ENCODE results near the gene KNTC1.
A peak's percentile ranks its signal among the peaks of the same experiment; 100 is the strongest.

Gene KNTC1

DNA sequence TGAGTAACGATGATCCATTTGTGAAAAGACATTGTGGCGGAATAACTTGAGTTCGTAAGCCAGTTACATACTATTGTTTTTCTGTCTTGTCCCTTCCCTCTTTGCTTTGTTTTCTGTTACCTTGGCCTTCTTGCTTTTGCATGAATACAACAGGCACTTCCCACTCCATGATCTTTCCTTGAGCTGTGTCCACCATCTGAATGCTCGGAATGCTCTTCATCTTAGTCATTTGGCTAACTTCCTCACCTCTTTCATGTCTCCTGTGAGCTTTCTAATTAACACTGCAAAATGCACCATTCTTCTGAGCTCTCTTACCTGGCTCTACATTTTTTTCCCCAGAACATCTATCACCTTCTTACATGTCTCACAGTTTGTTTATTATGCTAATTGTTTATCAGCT, 10.0 kb downstream of the KNTC1 start:
- H3K4me2 ChIP-seq (ENCODE audit: low read length), result no peak overlapping the region
- H3K36me3 ChIP-seq (replicated peaks; ENCODE audit: low read depth, low read length), result peaks cover 56% of the 10 kb centered on the region
- peaks cover 25% of the 10 kb centered on the region for H3K79me2 ChIP-seq (ENCODE audit: low read length)
- H3K9ac ChIP-seq (ENCODE audit: low read length), result no peak overlapping the region
- TF ChIP-seq CTCF (IDR thresholded peaks at IDR 0.05; ENCODE audit: low read depth, low read length) (no peak), EZH2phosphoT487 (IDR thresholded peaks at IDR 0.05; ENCODE audit: low read depth) (no peak)
- H2AFZ ChIP-seq (ENCODE audit: low read depth, low read length), result no peak overlapping the region
- H3K27me3 ChIP-seq (ENCODE audit: low read depth, low read length), result no peaks in the 10 kb centered on the region
- H3K27ac ChIP-seq (ENCODE audit: low read length), result no peak overlapping the region
- H4K20me1 ChIP-seq (ENCODE audit: insufficient read depth, low read length), result peaks cover 8% of the 10 kb centered on the region; the same call in 1 of the 2 replicates
- no peak overlapping the region for H3K4me3 ChIP-seq (ENCODE audit: low read length)
- H3K4me1 ChIP-seq (ENCODE audit: low read length), result peaks cover 8% of the 10 kb centered on the region
- H3K9me3 ChIP-seq (ENCODE audit: insufficient read depth, low read length), result no peaks in the 10 kb centered on the region

GRCh38 chr12:122538496-122538895, 11.4 kb downstream of the KNTC1 start:
- H2AFZ ChIP-seq (ENCODE audit: low read depth, low read length), result no peak overlapping the region
- TF ChIP-seq CTCF (IDR thresholded peaks at IDR 0.05; ENCODE audit: low read depth, low read length), result no peak
- TF ChIP-seq EZH2phosphoT487 (IDR thresholded peaks at IDR 0.05; ENCODE audit: low read depth), result no peak
- no peaks in the 10 kb centered on the region for H3K27me3 ChIP-seq (ENCODE audit: low read depth, low read length)
- H3K27ac ChIP-seq (ENCODE audit: low read length), result no peak overlapping the region
- H3K4me3 ChIP-seq (ENCODE audit: low read length), result no peak overlapping the region
- 0 out of 2 replicates have a peak, but pooled peaks cover under 1% of the 10 kb centered on the region for H4K20me1 ChIP-seq (ENCODE audit: insufficient read depth, low read length)
- peaks cover 17% of the 10 kb centered on the region for H3K79me2 ChIP-seq (ENCODE audit: low read length)
- no peaks in the 10 kb centered on the region for H3K9me3 ChIP-seq (ENCODE audit: insufficient read depth, low read length)
- H3K4me2 ChIP-seq (ENCODE audit: low read length), result no peak overlapping the region
- no peak overlapping the region for H3K9ac ChIP-seq (ENCODE audit: low read length)
- peaks cover 13% of the 10 kb centered on the region for H3K4me1 ChIP-seq (ENCODE audit: low read length)
- H3K36me3 ChIP-seq (replicated peaks; ENCODE audit: low read depth, low read length), result peaks cover 52% of the 10 kb centered on the region

DNA sequence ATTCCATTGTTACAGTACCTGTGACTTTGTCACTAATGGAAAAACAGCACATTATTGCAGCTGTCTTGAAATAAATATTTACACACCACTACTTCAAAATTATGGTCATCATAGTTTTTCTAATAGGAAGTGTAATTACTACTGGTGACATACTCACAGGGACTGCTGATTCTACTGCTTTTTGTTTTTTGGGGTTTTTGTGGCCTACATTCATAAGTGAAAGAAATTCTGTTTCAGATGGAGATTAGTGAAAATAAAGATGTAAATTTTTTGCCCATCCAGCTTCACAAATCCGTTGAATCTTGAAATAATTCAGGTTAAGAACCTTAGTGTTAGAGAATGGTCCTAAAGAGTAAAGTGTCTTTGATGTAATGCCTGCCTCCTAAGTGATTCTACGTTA, 17.5 kb downstream of the KNTC1 start:
- Histone ChIP-seq H3K9ac (ENCODE audit: low read length) (peak overlapping the region; percentile 54), H3K27ac (ENCODE audit: low read length) (peak overlapping the region; percentile 95)

DNA sequence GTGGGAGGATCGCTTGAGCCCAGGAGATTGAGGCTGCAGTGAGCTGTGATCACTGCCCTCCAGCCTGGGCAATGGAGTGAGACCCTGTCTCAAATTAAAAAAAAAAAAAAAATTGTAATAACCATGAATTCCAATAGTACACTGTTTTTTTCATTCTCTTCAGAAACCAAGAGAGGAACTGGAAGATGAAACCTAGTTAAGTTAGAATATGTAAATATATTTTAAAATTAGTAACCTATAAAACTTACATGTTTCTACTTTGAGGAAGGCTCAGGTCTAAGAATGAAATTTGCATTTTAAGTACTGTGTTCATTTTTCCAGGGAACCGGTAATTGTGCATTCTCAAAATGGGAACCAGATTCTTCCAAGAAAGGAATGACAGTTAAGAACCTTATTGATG, 18.8 kb downstream of the KNTC1 start:
- Histone ChIP-seq H3K4me2 (ENCODE audit: low read length) (peak overlapping the region; percentile 61), H3K27me3 (ENCODE audit: low read depth, low read length) (no peaks in the 10 kb centered on the region), H3K9me3 (ENCODE audit: insufficient read depth, low read length) (no peaks in the 10 kb centered on the region)

More for the DNA sequence above, 17.5 kb downstream of the KNTC1 start:
- Histone ChIP-seq H3K4me2 (ENCODE audit: low read length) (peak overlapping the region; percentile 66), H2AFZ (ENCODE audit: low read depth, low read length) (no peak overlapping the region), H3K36me3 (replicated peaks; ENCODE audit: low read depth, low read length) (peaks cover 34% of the 10 kb centered on the region), H3K4me3 (ENCODE audit: low read length) (peak overlapping the region; percentile 34), H3K4me1 (ENCODE audit: low read length) (peaks cover 52% of the 10 kb centered on the region), H4K20me1 (ENCODE audit: insufficient read depth, low read length) (no peaks in the 10 kb centered on the region), H3K9me3 (ENCODE audit: insufficient read depth, low read length) (no peaks in the 10 kb centered on the region), H3K79me2 (ENCODE audit: low read length) (peaks cover 5% of the 10 kb centered on the region), H3K27me3 (ENCODE audit: low read depth, low read length) (no peaks in the 10 kb centered on the region)
- TF ChIP-seq EZH2phosphoT487 (IDR thresholded peaks at IDR 0.05; ENCODE audit: low read depth) (no peak), CTCF (IDR thresholded peaks at IDR 0.05; ENCODE audit: low read depth, low read length) (no peak)

More for the DNA sequence above, 18.8 kb downstream of the KNTC1 start:
- Histone ChIP-seq H4K20me1 (ENCODE audit: insufficient read depth, low read length) (no peaks in the 10 kb centered on the region), H2AFZ (ENCODE audit: low read depth, low read length) (no peak overlapping the region), H3K4me3 (ENCODE audit: low read length) (peak overlapping the region; percentile 40), H3K9ac (ENCODE audit: low read length) (peak overlapping the region; percentile 54; the same call in 1 of the 2 replicates), H3K4me1 (ENCODE audit: low read length) (peaks cover 45% of the 10 kb centered on the region), H3K79me2 (ENCODE audit: low read length) (peaks cover 5% of the 10 kb centered on the region), H3K27ac (ENCODE audit: low read length) (peak overlapping the region; percentile 95), H3K36me3 (replicated peaks; ENCODE audit: low read depth, low read length) (peaks cover 36% of the 10 kb centered on the region)
- no peak for TF ChIP-seq EZH2phosphoT487 (IDR thresholded peaks at IDR 0.05; ENCODE audit: low read depth)
- no peak for TF ChIP-seq CTCF (IDR thresholded peaks at IDR 0.05; ENCODE audit: low read depth, low read length)
